ENCODE results near the gene SLC30A7. TPM values are rescaled to one million over a fixed set of nuclear protein-coding genes. Genes with fewer than 3 reads are reported as not detected.

Gene SLC30A7
- total RNA-seq, 1 donor from 2014 or later, result 43.7 TPM

DNA sequence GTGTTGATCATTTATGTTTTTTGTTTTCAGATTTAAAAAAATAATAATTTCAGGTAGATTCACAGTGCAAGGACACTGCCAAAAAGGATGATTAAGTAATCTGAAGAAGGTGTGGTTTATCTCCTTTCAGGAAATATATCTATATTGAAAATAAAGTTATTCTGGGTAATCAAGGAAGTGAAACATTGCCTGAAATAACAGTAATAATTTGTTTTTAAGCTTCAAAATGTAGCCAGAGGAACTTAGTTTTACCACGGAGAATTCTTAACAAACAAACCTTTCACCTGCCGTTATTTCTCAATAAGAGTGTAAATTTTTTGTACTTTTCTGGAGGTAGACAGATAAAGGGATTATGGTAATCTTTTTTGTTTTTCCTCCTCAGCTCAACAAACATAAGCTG, 132.6 kb downstream of the SLC30A7 start:
- peak; percentile 11 for DNase-seq

DNA sequence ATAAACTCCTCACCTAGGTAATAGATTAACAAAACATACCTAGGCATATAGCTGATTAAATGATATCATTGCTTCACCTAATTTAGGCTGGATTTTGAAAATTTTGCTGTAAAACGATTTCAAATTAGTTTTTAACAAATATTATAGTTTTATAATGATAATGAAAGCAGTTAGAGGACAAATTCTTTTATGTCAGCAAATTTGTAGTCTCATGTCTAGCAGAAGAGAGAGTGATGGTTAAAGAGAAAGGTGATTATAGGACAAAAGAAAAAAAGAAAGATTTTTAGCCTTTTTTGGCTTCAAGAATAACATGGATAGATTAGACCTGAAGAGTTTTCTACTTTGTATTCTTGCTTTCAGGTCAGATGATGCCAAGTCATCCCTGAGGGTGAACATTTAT, 133.3 kb downstream of the SLC30A7 start:
- DNase-seq, result no peak

DNA sequence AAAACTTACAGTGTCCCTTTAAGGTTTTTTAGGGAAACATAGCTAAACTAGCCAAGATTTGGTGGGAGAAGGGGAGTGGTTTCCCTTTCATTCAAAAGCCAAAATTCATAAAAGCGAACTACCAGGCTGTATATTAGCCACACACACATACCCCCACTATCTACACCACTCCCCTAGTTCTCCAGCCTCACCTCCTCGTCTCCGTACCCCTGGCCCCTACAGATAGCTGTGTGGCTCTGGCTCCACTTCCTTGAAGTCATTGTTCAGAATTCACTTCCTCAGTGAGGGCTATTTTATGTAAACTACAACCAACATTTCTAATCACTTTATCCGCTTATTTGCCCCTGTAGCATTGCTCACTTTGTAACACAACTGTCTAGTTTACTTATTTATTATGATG, 135.0 kb downstream of the SLC30A7 start:
- no peak for DNase-seq

Other genes starting within 250 kb of the SLC30A7 start
- 6.2 and 24.5 TPM in 2 replicates for gene VCAM1, start 176.3 kb upstream of the SLC30A7 start, total RNA-seq
- gene EXTL2, start 1.2 kb upstream of the SLC30A7 start, total RNA-seq, result 13.4 and 21.3 TPM in 2 replicates
- 19.8 and 21.3 TPM in 2 replicates for gene DPH5, start 129.7 kb downstream of the SLC30A7 start, total RNA-seq

Measured in dermis blood vessel endothelial cell (primary cell).